SK-N-MC (cell line): ENCODE results near the gene PRKN.

ENCODE experiments used
- EZH2 ChIP-seq: fragments of 200-600 bp; sonication (generic); IDR thresholded peaks from one replicate; pipeline ENCODE4 v1.6.1; 2017; ENCODE audit warnings: antibody characterized with exemption
- FOXP2 ChIP-seq: optimal IDR thresholded peaks from 2 replicates; pipeline ENCODE3; 2011; ENCODE audit warnings: mild to moderate bottlenecking, moderate library complexity; ENCODE audit not compliant: insufficient read depth; ENCODE audit errors: extremely low read length, control extremely low read depth

DNA sequence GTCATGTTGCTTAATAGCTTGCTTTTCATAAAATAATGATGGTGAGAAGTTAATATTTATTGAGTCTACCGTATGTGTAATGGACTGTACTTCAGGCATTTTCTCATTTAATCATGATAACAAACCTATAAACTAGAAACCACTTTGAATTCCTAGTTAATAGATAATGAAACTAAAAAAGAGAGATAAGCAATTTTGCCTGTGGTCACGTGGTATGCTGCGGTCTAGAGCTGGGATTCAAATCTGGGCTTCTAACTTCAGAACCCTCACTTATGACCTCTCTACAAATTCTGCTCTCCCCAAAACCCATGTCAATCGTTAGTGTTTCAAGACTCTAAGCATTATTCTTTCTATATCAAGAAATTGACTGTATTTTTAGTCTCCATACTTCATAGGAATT is 700.7 kb downstream of the PRKN start:
- TF ChIP-seq FOXP2: no peak
- TF ChIP-seq EZH2: no peak
